ENCODE measurements around the gene CATSPERZ. TPM values are rescaled to one million over a fixed set of nuclear protein-coding genes. Genes with fewer than 3 reads are reported as not detected.

Gene CATSPERZ
- total RNA-seq, 1 donor from 2014 or later = not detected

DNA sequence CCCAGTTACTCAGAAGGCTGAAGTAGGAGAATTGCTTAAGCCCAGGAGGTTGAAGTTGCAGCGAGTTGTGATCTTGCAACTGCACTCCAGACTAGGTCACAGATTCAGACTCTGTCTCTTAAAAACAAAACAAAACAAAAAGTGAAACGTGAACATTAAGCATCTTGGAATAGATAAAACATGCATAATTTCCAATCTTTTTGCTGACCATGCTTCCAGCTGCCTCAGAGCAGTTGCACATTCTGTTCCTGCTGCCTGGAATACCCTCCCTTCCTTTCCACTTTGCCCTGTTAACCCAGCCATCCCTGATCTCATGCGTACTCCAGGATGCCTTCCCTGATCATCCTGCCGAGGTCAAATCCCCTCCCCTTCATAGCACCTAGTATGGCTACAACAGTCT is 39.1 kb downstream of the CATSPERZ start:
- DNase-seq (ENCODE audit: low read depth) = no peak

DNA sequence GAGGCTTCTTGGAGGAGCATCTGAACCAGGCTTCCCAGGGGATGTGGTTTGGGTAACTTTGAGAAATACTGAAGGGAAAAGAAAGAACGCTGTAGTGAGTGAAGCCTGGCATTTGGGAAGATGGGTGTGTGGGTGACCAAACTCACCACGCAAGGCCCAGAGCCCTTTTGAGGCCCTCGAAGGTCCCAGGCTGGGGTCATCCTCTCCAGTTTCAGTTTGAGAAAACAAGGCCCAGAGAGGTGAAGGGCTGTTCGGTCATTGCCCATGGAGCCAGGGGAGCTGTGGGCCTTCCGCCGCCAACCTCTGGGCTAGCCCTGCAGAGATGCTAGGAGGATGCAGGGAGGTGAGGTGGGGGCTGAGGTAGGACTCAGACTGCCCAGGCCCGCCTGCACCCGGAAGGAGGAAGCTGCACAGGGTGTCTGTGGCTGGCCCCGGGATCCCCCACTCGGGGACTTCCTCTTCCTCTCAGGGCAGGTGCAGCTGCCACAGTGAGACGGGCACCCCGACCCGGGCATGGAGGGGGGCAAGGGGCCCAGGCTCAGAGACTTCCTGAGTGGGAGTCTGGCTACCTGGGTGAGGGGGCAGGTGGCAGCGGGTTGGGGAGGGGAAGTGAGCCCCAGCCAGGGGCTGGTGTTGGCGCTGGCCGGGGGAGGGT is 39.7 kb downstream of the CATSPERZ start, which contains the start of gene CCDC88B:
TSS of gene CCDC88B (plus strand) at position 451 of the 655 bp plus-strand sequence. CDS start at position 514, 63 bp downstream.
- no peak for DNase-seq (ENCODE audit: low read depth)

DNA sequence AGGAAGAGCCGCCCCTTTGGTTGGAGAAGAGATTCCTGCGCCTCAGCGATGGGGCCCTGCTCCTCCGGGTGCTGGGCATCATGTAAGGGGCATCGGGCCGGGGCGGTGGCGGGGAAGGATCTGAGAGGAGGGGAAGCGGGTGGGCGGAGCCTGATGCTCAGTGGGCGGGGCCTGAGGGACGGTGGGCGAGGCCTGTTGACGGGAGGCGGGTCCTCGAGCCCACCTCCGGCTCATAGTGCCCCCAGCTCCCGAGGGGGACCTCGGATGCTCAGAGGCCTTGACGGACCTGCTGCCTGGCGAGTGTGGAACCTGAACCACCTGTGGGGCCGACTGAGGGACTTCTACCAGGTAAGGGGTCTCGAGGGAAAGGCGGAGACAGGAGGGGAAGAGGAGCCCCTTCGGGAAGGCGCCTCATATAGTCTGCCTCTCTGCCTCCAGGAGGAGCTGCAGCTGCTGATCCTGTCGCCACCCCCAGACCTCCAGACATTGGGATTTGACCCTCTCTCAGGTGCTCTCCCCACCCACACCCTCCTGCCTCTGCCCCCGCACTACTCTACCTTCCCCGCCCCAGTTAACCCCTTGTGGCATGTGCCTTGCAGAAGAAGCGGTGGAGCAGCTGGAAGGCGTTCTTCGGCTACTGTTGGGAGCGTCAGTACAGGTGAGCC is 40.6 kb downstream of the CATSPERZ start:
- no peak for DNase-seq (ENCODE audit: low read depth)

DNA sequence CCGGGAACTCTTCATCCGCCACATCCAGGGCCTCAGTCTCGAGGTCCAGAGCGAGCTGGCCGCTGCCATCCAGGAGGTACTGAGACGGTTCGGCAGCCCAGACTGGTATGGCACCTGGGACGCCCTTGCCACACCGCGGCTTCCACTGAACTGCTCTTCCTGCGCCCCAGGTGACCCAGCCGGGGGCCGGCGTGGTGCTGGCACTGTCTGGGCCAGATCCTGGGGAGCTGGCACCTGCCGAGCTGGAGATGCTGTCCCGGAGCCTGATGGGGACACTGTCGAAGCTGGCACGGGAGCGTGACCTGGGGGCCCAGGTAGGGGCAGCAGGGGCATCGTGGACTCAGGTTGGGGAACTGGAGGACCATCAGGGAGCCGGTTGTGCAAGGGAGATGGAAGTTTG is 41.3 kb downstream of the CATSPERZ start:
- no peak for DNase-seq (ENCODE audit: low read depth)

DNA sequence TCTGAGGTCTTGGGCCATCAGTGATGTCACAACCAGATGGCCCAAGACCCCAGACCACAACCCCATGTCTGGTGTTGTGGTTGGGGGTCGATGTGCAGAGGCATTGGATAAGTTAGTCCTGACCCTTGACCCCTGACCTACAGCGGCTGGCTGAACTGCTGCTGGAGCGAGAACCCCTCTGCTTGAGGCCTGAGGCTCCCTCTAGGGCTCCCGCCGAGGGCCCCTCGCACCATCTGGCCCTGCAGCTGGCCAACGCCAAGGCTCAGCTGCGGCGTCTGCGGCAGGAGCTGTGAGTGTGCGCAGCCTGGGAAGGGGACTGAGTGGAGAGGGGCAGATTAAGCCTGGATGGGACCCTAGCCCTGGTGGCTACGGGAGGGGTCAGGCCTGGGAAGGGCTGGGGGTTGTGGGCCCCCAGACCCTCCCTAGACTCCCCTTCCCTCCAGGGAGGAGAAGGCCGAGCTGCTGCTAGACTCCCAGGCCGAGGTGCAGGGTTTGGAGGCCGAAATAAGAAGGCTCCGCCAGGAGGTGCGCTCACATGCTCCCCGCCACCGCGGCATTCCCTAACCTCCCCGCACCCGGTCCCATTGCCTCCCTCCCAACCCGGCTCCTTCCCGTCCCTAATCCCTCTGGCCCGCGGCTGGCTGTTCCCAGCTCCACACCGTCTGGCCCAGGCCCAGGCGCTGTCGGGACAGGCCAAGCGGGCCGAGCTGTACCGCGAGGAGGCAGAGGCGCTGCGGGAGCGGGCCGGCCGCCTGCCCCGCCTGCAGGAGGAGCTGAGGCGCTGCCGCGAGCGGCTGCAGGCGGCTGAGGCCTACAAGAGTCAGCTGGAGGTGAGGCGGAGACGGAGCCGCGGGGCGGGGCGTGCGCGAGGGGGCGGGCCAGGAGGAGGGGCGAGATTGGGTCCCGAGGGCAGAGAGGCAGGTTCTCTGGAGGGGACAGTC is 42.0 kb downstream of the CATSPERZ start:
- DNase-seq (ENCODE audit: low read depth) = peak; percentile 78

DNA sequence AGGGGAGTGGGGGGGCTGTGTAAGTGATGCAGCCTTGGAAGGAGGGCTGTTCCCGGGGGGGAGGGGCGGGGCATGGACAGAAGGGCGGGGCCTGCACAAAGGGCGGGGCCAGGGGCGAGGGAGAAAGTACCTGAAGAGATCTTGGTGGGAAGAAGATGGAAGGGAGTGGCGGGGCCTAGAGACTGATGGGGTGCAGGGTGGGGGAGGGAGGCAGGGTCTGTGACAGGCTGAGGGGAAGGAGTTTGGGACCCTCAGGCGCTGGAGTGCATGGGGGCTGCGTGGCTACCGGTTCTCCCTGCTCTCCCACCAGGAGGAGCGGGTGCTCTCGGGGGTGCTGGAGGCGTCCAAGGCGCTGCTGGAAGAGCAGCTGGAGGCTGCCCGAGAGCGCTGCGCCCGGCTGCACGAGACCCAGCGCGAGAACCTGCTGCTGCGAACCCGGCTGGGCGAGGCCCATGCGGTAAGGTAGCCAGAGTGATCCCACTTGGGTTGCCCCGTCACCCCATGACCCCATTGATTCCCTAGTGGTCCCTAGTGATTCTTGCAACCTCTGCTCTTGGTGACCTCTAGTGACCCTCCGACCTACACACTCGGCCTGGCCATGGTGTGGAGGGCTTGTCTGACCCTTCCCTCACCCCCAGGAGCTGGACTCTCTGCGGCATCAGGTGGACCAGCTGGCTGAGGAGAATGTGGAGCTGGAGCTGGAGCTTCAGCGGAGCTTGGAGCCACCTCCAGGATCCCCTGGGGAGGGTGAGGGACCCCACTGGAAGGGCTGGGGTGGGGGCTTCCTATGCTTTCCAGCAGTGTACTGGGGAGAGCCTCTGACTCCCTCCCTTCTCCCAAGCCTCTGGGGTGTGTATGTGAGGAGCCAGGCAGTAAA is 42.9 kb downstream of the CATSPERZ start:
- no peak for DNase-seq (ENCODE audit: low read depth)

DNA sequence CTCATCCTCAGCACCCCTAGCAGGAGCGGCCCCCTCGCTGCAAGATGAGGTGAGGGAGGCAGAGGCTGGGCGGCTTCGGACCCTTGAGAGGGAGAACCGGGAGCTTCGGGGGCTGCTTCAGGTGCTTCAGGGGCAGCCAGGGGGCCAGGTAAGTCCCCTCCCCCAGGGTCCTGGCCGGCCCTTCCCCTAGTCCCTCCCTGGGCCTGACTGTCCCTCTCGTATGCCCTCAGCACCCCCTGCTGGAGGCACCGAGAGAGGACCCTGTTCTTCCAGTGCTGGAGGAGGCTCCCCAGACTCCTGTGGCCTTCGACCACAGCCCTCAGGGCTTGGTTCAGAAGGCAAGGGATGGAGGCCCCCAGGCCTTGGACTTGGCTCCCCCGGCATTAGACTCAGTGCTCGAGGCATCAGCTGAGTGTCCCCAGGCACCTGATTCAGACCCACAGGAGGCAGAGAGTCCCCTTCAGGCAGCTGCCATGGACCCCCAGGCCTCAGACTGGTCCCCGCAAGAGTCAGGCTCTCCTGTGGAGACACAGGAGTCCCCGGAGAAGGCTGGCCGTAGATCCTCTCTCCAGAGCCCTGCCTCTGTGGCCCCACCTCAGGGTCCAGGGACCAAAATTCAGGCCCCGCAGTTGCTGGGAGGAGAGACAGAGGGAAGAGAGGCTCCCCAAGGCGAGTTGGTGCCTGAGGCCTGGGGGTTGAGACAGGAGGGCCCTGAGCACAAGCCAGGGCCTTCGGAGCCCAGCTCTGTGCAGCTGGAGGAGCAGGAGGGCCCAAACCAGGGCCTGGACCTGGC is 43.8 kb downstream of the CATSPERZ start:
- DNase-seq (ENCODE audit: low read depth) = no peak

DNA sequence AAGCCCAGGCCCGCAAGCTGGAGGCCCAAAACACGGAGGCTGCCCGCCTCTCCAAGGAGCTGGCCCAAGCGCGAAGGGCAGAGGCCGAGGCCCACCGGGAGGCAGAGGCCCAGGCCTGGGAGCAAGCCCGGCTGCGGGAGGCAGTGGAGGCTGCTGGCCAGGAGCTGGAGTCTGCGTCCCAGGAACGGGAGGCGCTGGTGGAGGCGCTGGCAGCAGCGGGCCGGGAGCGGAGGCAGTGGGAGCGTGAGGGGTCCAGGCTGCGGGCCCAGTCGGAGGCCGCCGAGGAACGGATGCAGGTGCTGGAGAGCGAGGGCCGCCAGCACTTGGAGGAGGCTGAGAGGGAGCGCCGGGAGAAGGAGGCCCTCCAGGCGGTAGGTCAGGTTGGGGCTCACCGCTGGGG is 44.6 kb downstream of the CATSPERZ start:
- DNase-seq (ENCODE audit: low read depth) = no peak

DNA sequence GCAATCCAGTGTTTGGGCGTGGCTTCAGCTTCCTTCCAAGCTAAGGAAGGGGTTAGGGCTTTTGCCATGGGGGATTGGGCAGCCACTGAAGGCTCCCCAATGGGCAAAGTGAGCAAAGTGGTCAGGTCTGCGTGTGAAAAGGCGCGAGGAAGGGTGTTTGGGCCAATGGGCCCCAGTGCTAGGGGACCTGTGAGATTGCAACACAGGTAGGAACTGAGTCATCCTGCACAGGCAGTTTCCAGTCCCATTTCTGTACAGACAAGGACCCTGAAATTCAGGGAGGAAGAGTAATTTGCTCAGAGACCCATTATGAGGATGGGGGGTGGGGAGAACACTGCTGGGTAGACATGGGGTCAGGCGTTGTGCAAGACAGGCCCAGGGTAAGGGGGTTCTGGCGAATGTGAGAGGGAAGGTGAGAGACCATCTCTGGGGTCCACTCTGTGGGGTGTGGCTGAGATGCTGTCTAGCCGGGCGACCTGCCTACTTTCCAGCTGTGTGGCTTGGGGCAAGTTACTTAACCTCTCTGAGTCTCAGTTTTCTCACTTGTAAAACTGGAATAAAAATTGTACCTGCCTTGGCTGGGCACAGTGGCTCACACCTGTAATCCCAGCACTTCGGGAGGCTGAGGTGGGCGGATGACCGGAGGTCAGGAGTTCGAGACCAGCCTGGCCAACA is 47.2 kb downstream of the CATSPERZ start:
- DNase-seq (ENCODE audit: low read depth) = no peak

DNA sequence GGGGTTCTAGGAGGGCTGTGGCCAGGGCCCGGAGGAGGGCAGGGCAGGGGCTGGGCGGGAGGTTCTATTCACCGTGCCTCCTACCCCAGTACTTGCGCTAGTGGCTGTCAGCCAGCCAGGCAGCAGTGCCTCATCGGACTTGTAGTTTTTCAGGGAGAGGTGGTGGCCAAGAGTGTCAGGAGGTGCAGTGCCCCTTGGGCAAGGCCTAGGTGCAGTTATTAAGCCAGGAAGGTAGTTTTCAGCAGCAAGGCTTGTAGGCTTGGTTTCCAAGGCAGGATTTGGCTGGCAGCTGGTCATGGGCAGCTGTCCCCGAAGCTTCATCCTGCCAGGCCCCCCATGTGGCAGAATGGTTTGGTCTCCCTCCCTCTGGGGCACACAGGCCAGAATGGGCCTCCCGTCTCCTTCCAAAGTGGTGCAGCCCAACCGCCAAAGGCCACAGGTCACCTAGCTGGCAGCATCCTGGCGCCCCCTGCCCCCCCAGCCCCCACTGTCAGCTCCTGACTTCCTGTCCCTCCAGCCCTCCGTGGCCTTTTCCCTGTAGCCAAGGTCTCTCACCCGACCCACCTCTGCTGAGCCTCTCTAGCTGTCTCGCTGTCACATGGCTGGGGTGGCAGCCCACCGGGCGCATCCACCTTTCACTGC is 48.3 kb downstream of the CATSPERZ start:
- DNase-seq (ENCODE audit: low read depth) = peak; percentile 83

DNA sequence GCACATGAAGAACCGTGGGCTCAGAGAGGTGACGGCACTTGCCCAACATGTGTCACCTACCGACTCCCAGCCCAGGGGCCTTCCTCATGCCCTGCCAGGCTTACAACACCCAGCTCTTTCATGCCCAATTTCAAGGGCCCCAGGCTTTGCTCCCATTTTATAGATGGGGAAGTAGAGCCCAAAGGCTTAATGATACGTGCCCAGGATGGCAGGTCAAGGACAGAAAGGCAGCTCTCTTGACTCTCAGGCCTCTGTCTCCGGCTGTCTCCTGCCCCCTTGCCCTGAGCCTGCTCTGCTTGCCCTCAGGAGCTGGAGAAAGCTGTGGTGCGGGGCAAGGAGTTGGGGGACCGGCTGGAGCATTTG is 48.8 kb downstream of the CATSPERZ start:
- no peak for DNase-seq (ENCODE audit: low read depth)

DNA sequence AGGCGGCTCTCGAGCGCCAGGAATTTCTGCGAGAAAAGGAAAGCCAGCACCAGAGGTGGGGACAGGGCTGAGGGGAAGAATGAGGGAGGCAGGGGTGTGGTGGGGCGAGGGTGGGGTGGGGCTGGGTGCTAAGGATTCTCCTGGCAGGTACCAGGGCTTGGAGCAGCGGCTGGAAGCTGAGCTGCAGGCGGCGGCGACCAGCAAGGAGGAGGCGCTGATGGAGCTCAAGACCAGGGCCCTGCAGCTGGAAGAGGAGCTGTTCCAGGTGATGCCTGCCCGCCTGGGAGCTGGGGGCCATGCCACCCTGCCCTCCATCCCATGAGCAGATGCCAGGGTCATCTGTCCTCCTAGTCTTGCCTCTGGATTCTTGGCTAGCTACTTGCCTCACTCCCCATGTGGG is 49.2 kb downstream of the CATSPERZ start:
- no peak for DNase-seq (ENCODE audit: low read depth)

DNA sequence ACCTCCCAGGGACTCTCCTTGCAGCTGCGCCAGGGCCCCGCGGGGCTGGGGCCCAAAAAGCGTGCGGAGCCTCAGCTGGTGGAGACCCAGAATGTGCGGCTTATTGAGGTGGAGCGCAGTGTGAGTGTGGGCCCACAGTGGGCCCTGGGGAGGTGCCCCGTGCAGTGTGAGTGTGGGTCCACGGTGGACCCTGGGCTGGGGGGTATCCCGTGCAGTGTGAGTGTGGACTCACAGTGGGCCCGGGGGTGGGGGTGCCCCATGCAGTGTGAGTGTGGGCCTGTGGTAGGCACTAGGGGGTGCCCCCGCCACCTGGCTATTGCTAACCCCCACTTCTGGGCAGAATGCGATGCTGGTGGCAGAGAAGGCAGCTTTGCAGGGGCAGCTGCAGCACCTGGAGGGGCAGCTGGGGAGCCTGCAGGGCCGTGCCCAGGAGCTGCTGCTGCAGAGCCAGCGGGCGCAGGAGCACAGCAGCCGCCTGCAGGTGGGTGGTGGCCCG is 51.0 kb downstream of the CATSPERZ start:
- DNase-seq (ENCODE audit: low read depth) = no peak

DNA sequence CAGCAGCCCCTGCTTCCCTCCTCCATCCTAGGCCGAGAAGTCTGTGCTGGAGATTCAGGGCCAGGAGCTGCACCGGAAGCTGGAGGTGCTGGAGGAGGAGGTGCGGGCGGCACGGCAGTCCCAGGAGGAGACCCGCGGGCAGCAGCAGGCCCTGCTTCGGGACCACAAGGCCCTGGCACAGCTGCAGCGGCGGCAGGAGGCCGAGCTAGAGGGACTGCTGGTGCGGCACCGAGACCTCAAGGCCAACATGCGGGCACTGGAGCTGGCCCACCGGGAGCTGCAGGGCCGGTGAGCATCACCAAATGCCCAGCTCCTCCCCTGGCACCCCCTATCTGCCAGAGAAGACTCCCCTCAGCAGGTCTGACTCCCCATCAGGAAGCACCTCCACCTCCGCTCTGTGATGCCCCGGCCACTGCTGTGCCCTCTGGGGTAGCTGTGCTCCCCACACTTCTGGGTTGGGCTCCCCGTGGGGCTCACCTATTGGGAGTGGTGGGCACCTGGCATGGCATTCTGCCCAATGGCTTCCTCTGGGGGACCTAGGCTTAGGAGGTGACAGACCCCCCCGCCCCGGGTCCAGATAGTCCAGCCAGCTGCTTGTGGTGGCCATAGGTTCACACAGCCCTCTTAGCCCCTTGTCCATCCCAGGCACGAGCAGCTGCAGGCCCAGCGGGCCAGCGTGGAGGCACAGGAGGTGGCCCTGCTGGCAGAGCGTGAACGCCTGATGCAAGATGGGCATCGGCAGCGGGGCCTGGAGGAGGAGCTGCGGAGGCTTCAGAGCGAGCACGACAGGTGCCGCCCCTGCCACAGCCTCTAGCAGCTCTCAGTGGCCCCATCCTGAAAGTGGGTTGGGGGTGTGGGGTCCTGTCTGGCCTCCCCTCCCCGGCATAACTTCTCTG is 52.2 kb downstream of the CATSPERZ start:
- DNase-seq (ENCODE audit: low read depth) = peak; percentile 74

DNA sequence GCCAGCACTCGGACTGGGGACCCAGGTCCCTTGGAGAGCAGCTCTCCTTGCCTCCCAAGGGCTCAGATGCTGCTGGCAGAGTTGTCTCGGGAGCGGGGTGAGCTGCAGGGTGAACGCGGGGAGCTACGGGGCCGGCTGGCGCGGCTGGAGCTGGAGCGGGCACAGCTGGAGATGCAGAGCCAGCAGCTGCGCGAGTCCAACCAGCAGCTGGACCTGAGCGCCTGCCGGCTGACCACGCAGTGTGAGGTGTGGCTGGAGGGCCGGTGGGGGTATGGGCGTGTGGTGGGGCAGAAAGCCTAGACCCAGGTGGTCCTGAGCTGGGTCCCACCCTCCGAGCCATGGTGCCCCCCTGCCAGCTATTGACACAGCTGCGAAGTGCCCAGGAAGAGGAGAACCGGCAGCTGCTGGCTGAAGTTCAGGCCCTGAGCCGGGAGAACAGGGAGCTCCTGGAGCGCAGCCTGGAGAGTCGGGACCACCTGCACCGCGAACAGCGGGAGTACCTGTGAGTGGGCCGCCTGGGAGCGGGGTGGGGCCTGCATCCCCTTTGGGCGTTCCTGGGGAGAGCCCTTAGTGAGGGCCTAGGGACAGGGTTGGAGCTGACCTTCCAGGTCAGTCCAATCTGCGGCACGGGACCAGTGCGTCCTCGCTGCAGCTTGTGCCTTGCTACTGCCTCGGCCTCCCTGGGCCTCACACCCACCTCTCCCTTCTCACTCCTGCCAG is 53.0 kb downstream of the CATSPERZ start:
- peak; percentile 49 for DNase-seq (ENCODE audit: low read depth)

DNA sequence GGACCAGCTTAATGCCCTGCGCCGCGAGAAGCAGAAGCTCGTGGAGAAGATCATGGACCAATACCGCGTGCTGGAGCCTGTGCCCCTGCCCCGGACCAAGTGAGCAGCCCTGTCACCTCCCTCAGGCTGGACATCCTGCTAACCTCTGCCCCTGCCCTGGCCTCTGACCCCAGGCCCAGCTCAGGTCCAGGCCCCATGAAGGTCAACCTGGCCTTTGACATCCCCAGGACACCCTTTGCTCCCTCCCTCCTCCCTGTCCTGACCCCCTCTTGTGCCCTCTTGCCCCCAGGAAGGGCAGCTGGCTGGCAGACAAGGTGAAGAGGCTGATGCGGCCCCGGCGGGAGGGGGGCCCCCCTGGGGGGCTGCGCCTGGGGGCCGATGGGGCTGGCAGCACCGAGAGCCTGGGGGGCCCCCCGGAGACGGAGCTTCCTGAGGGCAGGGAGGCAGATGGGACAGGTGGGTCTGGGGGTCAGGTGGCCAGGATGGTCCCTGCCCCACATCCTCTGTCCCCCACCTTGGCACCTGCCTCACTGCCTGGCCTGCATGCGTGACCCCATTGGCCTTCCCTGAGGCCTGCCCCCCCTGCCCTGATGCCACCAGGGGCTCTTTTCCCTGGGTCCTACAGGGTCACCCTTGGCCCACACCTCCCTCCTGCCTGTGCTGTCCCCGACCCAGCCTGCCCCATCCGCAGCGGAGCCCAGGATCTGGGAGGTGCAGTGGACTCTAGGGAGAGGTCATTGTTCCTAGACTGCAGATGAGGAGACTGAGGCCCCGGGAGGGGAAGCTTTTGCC is 53.8 kb downstream of the CATSPERZ start:
- DNase-seq (ENCODE audit: low read depth) = no peak

Measured in myocyte (in vitro differentiated cells).